ENCODE data around the gene APBA2. TPM values are rescaled to one million over a fixed set of nuclear protein-coding genes. Genes with fewer than 3 reads are reported as not detected.

Gene APBA2
- total and polyA plus RNA-seq, 3 donors from 2014 or later, result 18.5 to 37.7 (median 29.5) TPM

DNA sequence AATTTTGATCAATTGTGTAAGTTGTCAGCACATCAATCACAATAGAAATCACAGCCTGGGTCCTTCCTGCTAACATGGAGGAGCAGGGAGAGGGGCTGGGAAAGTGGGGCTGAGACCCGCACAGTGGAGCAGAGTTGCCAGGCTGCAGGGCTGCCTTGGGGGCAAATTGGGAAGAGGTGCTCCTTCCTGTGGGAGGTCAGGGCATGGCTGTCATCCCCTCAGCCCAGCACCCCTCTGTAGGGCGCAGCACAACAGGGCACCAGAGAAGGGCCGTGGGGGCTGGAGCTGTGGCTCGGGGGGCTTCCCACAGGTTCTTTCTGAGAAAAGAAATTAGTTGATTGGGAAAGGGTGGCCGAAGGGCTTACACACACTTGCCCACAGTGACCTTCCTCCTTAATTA, 257.5 kb downstream of the APBA2 start:
- Histone ChIP-seq H3K9me3 (no peaks in the 10 kb centered on the region), H3K27me3 (no peaks in the 10 kb centered on the region), H3K36me3 (ENCODE audit: low read depth, missing control alignments) (no peaks in the 10 kb centered on the region), H3K4me3 (no peak overlapping the region), H3K27ac (no peak overlapping the region), H3K4me1 (peaks cover 4% of the 10 kb centered on the region)
- intact Hi-C loops (cut with DNase I; ENCODE audit: low total_unique reads), result no loop called here
- DNase-seq, result no peak
- 82 to 92% methylated on average over 5 of the region's 5 CpGs for WGBS, 2 donors
- no peak for TF ChIP-seq POLR2A (IDR thresholded peaks at IDR 0.05)
- TF ChIP-seq, protein P1, sequence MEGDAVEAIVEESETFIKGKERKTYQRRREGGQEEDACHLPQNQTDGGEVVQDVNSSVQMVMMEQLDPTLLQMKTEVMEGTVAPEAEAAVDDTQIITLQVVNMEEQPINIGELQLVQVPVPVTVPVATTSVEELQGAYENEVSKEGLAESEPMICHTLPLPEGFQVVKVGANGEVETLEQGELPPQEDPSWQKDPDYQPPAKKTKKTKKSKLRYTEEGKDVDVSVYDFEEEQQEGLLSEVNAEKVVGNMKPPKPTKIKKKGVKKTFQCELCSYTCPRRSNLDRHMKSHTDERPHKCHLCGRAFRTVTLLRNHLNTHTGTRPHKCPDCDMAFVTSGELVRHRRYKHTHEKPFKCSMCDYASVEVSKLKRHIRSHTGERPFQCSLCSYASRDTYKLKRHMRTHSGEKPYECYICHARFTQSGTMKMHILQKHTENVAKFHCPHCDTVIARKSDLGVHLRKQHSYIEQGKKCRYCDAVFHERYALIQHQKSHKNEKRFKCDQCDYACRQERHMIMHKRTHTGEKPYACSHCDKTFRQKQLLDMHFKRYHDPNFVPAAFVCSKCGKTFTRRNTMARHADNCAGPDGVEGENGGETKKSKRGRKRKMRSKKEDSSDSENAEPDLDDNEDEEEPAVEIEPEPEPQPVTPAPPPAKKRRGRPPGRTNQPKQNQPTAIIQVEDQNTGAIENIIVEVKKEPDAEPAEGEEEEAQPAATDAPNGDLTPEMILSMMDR (IDR thresholded peaks at IDR 0.05), result no peak

DNA sequence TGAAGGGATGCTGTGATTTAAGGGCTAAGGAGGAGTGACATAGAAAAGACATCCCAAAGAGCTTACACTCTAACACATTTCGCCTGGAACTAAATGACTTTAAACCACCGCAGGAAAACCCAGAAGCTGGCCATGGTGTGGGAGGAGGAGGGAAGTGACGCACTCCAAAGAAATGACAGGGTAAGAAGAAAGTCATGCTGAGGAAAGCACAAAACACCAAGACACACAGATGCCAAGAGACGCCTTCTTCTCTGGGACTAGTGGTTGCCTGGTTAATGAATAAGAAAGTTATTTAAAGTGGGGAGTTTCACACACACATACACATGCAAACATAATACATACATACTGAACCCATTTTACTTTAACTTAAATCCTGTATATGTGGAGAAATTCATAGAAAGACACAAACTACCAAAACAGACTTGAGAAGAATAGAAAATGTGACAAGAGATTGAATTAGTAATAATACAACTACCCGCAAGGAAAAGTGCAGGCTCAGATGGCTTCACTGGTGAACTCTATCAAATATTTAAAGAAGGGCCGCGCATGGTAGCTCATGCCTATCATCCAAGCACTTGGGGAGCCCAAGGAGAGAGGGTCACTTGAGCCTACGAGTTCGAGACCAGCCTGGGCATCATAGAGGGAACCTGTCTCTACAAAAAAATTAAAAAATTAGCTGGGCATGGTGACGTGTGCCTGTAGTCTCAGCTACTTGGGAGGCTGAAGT, 258.3 kb downstream of the APBA2 start:
- no peaks in the 10 kb centered on the region for H3K27me3 ChIP-seq
- no peak overlapping the region for H3K4me3 ChIP-seq
- DNase-seq, result no peak
- TF ChIP-seq POLR2A (IDR thresholded peaks at IDR 0.05), result no peak
- TF ChIP-seq, protein P1 (IDR thresholded peaks at IDR 0.05), result no peak
- H3K9me3 ChIP-seq, result no peaks in the 10 kb centered on the region
- H3K4me1 ChIP-seq, result peaks cover 4% of the 10 kb centered on the region
- intact Hi-C loops (cut with DNase I; ENCODE audit: low total_unique reads), result no loop called here
- no peak overlapping the region for H3K27ac ChIP-seq
- no peaks in the 10 kb centered on the region for H3K36me3 ChIP-seq (ENCODE audit: low read depth, missing control alignments)
- WGBS, 2 donors, result 85 to 87% methylated on average over 10 of the region's 10 CpGs

DNA sequence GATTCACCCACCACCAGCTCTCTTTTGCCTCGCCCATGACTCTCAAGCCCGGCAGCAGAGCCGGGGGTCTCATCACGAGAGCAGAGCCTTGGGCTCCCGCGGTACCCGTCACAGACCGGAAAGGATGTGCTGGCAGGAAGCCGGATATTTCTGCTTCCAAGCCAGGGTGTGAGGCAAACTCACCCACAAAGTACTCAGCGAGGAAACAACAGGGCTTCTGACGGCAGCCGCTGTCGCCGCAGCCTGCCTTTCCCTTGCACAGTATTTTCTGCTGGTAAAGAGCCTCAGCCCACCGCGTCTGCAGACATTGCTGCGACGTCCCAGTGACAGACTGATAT, 263.9 kb downstream of the APBA2 start:
- DNase-seq, result no peak
- TF ChIP-seq, protein P1 (IDR thresholded peaks at IDR 0.05), result no peak
- no peak for TF ChIP-seq POLR2A (IDR thresholded peaks at IDR 0.05)
- intact Hi-C loops (cut with DNase I; ENCODE audit: low total_unique reads), result no loop called here
- Histone ChIP-seq H3K4me1 (no peaks in the 10 kb centered on the region), H3K27ac (no peak overlapping the region), H3K4me3 (peak overlapping the region; percentile 22 to 24), H3K36me3 (ENCODE audit: low read depth, missing control alignments) (no peaks in the 10 kb centered on the region), H3K27me3 (no peaks in the 10 kb centered on the region), H3K9me3 (no peaks in the 10 kb centered on the region)
- WGBS, 2 donors, result 62 to 71% methylated on average over 4 to 18 of the region's 18 CpGs

DNA sequence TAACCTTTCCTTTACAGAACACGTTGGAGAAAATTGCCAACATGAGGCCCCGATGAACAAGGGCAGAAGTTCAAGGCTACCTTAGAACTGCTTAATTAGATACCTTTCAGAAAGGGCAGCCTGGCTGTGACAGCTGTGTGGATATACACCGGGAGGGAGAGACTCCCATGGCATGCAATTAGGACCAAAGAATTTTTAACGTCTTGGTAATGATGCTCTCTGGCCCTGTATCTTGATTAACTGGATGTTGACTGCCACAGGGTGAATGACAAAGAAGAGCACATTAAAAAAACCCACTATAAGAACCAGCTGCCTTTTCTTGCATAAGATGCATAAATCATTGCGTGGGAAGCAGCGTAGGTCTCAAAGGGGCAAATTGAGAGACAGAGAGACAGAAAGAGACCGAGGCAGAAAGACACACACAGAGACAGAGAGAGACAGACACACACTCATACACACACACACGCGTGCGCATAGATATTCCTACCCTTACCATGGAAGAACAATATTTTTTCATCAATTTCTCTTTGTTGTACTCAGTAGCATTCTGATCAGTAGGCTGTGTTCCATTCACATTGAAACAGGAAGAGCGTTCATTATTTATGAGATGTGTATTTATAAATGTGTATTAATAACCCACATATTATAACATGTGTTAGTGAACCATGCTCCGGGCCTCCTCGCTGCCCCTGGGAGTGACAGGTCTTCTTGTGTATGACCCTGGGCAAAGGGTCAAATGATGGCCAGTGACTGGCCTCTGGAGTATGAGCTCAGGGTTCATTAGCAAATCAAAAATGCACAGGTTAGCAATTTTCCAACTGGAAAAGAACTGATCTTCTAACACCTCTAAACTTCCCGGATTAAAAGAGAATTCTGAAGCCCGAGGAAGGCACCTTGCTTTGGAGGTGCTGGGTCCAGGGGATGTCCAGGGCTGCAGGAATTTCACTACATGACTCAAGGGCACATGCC, 265.0 kb downstream of the APBA2 start:
- DNase-seq, result no peak
- no peak overlapping the region for H3K27ac ChIP-seq
- no peak overlapping the region for H3K4me3 ChIP-seq
- WGBS, 2 donors, result 53 to 57% methylated on average over 15 of the region's 15 CpGs
- no peaks in the 10 kb centered on the region for H3K27me3 ChIP-seq
- intact Hi-C loops (cut with DNase I; ENCODE audit: low total_unique reads), result no loop called here
- H3K36me3 ChIP-seq (ENCODE audit: low read depth, missing control alignments), result no peaks in the 10 kb centered on the region
- TF ChIP-seq, protein P1 (IDR thresholded peaks at IDR 0.05), result no peak
- TF ChIP-seq POLR2A (IDR thresholded peaks at IDR 0.05), result no peak
- H3K4me1 ChIP-seq, result no peaks in the 10 kb centered on the region
- no peaks in the 10 kb centered on the region for H3K9me3 ChIP-seq
